Gastrocnemius medialis (tissue), 4 donors: Measurements from ENCODE around the gene MBD3. TPM values are rescaled to one million over a fixed set of nuclear protein-coding genes. Genes with fewer than 3 reads are reported as not detected.

ENCODE experiments used
- ATAC-seq, 2 donors: fragments of 150-250 bp; one replicate each; pipeline ENCODE4 v1.9.1; 2016
- DNase-seq, 2 donors: peaks; one replicate each; pipeline ENCODE4 v3.0.0-alpha.2; 2019
- H3K27ac ChIP-seq, 4 donors: fragments of 200-600 bp; sonication (generic); 1 replicate in 1 of 4; 2 replicates in 3 of 4; pipeline ENCODE4 v1.5.1; 2016 to 2018; ENCODE audit warnings: mild to moderate bottlenecking in 2 of 4, moderate library complexity in 1 of 4
- H3K27me3 ChIP-seq, 3 donors: fragments of 200-600 bp; sonication (generic) in 2 of 3; 1 replicate in 1 of 3; 2 replicates in 2 of 3; pipeline versions ENCODE4 v1.5.1 to v1.6.0; 2016 to 2019; ENCODE audit warnings: mild to moderate bottlenecking in 1 of 3, moderate library complexity in 1 of 3
- H3K36me3 ChIP-seq, 2 donors: fragments of 200-600 bp; sonication (generic) in 1 of 2; one replicate each; pipeline ENCODE4 v1.5.1; 2017 to 2018
- H3K4me1 ChIP-seq, 2 donors: fragments of 200-600 bp; sonication (generic) in 1 of 2; one replicate each; pipeline ENCODE4 v1.5.1; 2016 to 2017; ENCODE audit warnings: mild to moderate bottlenecking in 2 of 2
- H3K4me3 ChIP-seq, 4 donors: fragments of 200-600 bp; sonication (generic) in 3 of 4; 1 replicate in 1 of 4; 2 replicates in 3 of 4; pipeline ENCODE4 v1.5.1; 2016 to 2019; ENCODE audit warnings: mild to moderate bottlenecking in 2 of 4
- H3K9me3 ChIP-seq, 3 donors: fragments of 200-600 bp; sonication (generic) in 2 of 3; 1 replicate in 1 of 3; 2 replicates in 2 of 3; pipeline ENCODE4 v1.5.1; 2016 to 2019
- CTCF ChIP-seq, 5 experiments: fragments of 450-650 bp in 3 of 5; fragments of 200-600 bp in 2 of 5; sonication (generic) in 2 of 5; IDR thresholded peaks in 4 of 5; conservative IDR thresholded peaks in 1 of 5; 1 replicate in 4 of 5; 2 replicates in 1 of 5; pipeline ENCODE4 v1.5.1; 2016 to 2019; ENCODE audit warnings: antibody characterized with exemption in 5 of 5, mild to moderate bottlenecking in 3 of 5, moderate library complexity in 3 of 5
- POLR2A ChIP-seq, 2 donors: fragments of 450-650 bp; IDR thresholded peaks; one replicate each; pipeline ENCODE4 v1.6.1; 2017; ENCODE audit warnings: antibody characterized with exemption in 2 of 2, mild to moderate bottlenecking in 2 of 2, moderate library complexity in 2 of 2
- in situ Hi-C, 4 donors: fragments of 200-750 bp; cut with MboI; loops; one replicate each; pipeline versions ENCODE4 v1.15.0 to v1.8.0; 2017; ENCODE audit warnings: low sequenced_read_pairs in 4 of 4
- intact Hi-C: fragments of 100-400 bp; cut with DNase I; formaldehyde crosslinking; loops from one replicate; pipeline ENCODE4 v1.15.1; 2023; ENCODE audit warnings: low total_unique reads
- total RNA-seq, 4 donors: library from RNA; depleted of rRNA; stranded (reverse); fragments of >200 nt; gene quantifications; one replicate each; pipeline versions ENCODE4 v1.1.0 to v1.2.3, GENCODE V29; 2016

Gene MBD3
- total RNA-seq, 4 donors from 2014 or later = 66.9 to 147 (median 118) TPM

GRCh38 chr19:1634242-1634937 is 41.7 kb upstream of the MBD3 start:
- ATAC-seq (no peak), DNase-seq (no peak)
- in situ Hi-C loops (no loop called here), intact Hi-C loops (no loop called here)
- Histone ChIP-seq H3K27ac (no peak overlapping the region), H3K4me3 (no peak overlapping the region), H3K9me3 (no peaks in the 10 kb centered on the region), H3K36me3 (peaks cover 0 to 21% of the 10 kb centered on the region in 2 donors), H3K27me3 (no peaks in the 10 kb centered on the region), H3K4me1 (no peaks in the 10 kb centered on the region)
- no peak for TF ChIP-seq POLR2A (IDR thresholded peaks at IDR 0.05)

GRCh38 chr19:1633269-1633826 is 40.7 kb upstream of the MBD3 start:
- no peak overlapping the region for H3K4me3 ChIP-seq
- no peaks in the 10 kb centered on the region for H3K27me3 ChIP-seq
- no peak for DNase-seq
- ATAC-seq = no peak
- H3K9me3 ChIP-seq = no peaks in the 10 kb centered on the region
- in situ Hi-C loops = no loop called here
- TF ChIP-seq POLR2A (IDR thresholded peaks at IDR 0.05) (no peak), CTCF (IDR thresholded peaks at IDR 0.05 in 4 of 5, conservative IDR thresholded peaks at IDR 0.05 in 1 of 5) (no peak)
- no peaks in the 10 kb centered on the region for H3K4me1 ChIP-seq
- intact Hi-C loops = no loop called here
- H3K36me3 ChIP-seq = peaks cover 0 to 16% of the 10 kb centered on the region in 2 donors
- no peak overlapping the region for H3K27ac ChIP-seq

DNA sequence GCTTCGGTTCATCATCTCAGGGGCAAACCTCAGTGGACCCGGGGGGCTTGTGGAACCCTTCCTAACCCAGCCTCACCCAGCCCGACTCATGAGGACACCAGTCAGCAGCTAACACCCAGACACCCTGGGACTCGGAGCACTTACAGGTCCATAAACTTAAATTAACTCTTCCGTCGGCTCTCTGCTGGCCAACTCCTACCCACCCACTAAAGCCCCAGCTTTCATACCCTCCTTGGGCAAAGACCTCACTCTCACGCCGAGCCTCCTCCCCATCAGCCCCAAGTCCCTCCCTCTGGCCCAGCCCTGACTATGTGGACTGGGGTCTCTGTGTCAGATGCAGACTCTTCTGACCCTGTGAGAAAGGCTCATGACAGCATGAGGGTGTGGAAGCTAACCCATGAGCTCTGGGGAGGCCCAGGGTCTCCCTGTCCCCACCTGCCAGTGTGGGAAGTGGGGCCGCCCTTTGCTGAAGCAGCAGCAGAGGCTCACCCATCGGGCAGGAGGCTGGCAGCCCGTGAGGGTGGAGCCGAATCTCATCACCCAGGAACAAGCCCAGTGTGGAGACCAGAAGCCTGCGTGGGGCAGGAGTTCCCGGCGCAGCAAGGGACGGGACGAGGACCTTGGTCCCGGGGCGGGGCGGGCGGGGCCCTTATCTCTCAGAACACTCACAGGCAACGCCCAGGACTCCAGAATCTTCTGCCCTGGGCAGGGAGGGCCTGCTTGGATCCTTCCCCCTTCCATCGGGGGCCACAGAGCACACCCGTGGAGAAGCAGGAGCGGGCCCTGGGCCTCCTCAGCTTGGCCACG is 40.0 kb upstream of the MBD3 start:
- Histone ChIP-seq H3K27ac (no peak overlapping the region), H3K4me1 (no peaks in the 10 kb centered on the region), H3K4me3 (no peak overlapping the region), H3K9me3 (no peaks in the 10 kb centered on the region), H3K27me3 (no peaks in the 10 kb centered on the region), H3K36me3 (peaks cover 0 to 10% of the 10 kb centered on the region in 2 donors)
- DNase-seq (no peak), ATAC-seq (no peak)
- in situ Hi-C loops = no loop called here
- TF ChIP-seq POLR2A (IDR thresholded peaks at IDR 0.05) (no peak), CTCF (IDR thresholded peaks at IDR 0.05 in 4 of 5, conservative IDR thresholded peaks at IDR 0.05 in 1 of 5) (no peak)
- intact Hi-C loops = no loop called here

DNA sequence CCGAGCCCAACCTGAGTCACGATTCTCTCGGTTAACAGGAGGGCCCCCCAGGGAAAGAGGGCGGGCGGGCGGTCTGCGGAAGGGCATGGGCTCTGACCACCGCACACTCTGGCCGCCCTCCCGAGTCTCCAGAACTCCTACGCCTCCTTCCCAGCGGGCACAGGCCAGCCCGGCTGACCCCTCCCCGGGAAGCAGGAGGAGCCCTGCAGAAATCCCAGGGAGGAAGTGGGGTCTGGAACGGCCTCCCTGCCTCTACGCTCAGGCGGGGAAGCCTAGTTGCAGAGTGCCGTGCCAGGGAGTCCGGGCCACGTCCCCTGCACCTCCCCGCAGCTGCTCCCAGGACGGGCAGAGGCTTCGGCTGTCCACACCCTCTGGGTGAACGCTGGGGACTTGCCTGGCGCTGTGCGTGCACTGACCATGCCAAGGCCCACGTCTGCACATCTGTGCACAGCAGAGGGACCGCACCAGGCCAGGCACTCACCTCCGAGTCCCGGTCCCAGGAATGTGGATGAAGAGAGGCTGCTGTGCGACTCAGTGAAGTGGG is 39.0 kb upstream of the MBD3 start:
- TF ChIP-seq CTCF (IDR thresholded peaks at IDR 0.05 in 4 of 5, conservative IDR thresholded peaks at IDR 0.05 in 1 of 5) = no peak
- TF ChIP-seq POLR2A (IDR thresholded peaks at IDR 0.05) = no peak
- Histone ChIP-seq H3K36me3 (peaks cover 0 to 10% of the 10 kb centered on the region in 2 donors), H3K27me3 (no peaks in the 10 kb centered on the region), H3K4me1 (no peaks in the 10 kb centered on the region), H3K4me3 (no peak overlapping the region), H3K27ac (no peak overlapping the region), H3K9me3 (no peaks in the 10 kb centered on the region)
- no peak for DNase-seq
- in situ Hi-C loops (no loop called here), intact Hi-C loops (no loop called here)
- ATAC-seq = no peak

- no peak for ATAC-seq
- H3K4me3 ChIP-seq = no peak overlapping the region
- no peak overlapping the region for H3K27ac ChIP-seq
- DNase-seq = no peak
- intact Hi-C loops (no loop called here), in situ Hi-C loops (no loop called here)
- TF ChIP-seq CTCF (IDR thresholded peaks at IDR 0.05 in 4 of 5, conservative IDR thresholded peaks at IDR 0.05 in 1 of 5) (no peak), POLR2A (IDR thresholded peaks at IDR 0.05) (no peak)
- no peaks in the 10 kb centered on the region for H3K27me3 ChIP-seq
- no peaks in the 10 kb centered on the region for H3K9me3 ChIP-seq
- no peaks in the 10 kb centered on the region for H3K4me1 ChIP-seq
- peaks cover 0 to 10% of the 10 kb centered on the region in 2 donors for H3K36me3 ChIP-seq
These were observed 38.1 kb upstream of the MBD3 start for GRCh38 chr19:1630811-1631210.
